Measurements from ENCODE around the gene RHOC. TPM values are rescaled to one million over a fixed set of nuclear protein-coding genes. Genes with fewer than 3 reads are reported as not detected.

Gene RHOC
- total and polyA plus RNA-seq, 2 experiments from 2014 or later: 65.4 to 76.7 TPM

DNA sequence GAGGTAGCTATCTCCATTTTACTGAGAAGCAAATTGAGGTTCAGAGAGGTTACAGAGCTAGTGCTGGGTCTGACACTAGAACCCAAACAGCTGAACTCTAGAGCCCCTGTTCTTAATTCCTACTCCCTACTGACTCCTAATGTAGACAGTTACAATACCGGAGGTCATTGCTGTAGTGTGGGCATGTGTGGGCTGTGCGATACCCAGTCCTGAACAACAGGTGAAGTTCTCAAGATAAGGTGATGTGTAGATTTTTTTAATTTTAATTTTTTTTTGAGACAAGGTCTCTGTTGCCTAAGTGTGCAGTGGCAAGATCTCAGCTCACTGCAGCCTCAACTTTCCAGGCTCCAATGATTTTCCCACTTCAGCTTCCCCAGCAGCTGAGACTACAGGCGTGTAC, 1.6 kb upstream of the RHOC start:
- Mint-ChIP-seq H3K27me3 (ENCODE audit: insufficient read depth, low read depth, poor library complexity) (peaks cover 37% of the 10 kb centered on the region), H3K27ac (no peak overlapping the region), H3K4me1 (peaks cover 65% of the 10 kb centered on the region), H3K4me3 (no peak overlapping the region), H3K36me3 (ENCODE audit: low read depth) (peaks cover 12% of the 10 kb centered on the region; the same call in 2 of the 3 replicates), H3K9me3 (no peaks in the 10 kb centered on the region; the same call in 2 of the 3 replicates)
- Histone ChIP-seq H3K4me2 (no peak overlapping the region), H3K27me3 (ENCODE audit: insufficient read depth) (peaks cover 32% of the 10 kb centered on the region), H3K79me2 (replicated peaks; ENCODE audit: insufficient read depth) (peaks cover 10% of the 10 kb centered on the region; the same call in 1 of the 2 replicates), H2AFZ (no peak overlapping the region), H3F3A (replicated peaks; ENCODE audit: low read depth) (peaks cover 13% of the 10 kb centered on the region), H3K27ac (ENCODE audit: low read depth) (no peak overlapping the region), H3K4me3 (no peak overlapping the region), H3K4me1 (ENCODE audit: insufficient read depth) (peaks cover 52% of the 10 kb centered on the region), H3K36me3 (ENCODE audit: insufficient read depth) (no peaks in the 10 kb centered on the region; the same call in 1 of the 2 replicates), H4K20me1 (replicated peaks; ENCODE audit: insufficient read depth) (peaks cover 11% of the 10 kb centered on the region; the same call in 1 of the 2 replicates), H3K9me2 (ENCODE audit: insufficient read depth) (no peaks in the 10 kb centered on the region)
- no peak for ATAC-seq
- DNase-seq (ENCODE audit: low spot score): no peak
- TF ChIP-seq STAT1 (IDR thresholded peaks at IDR 0.05; ENCODE audit: unreplicated experiment) (no peak), ZNF114 (CRISPR knock-in tag; IDR thresholded peaks at IDR 0.05) (no peak), ZNF462 (CRISPR knock-in tag; IDR thresholded peaks at IDR 0.05) (no peak), REST (IDR thresholded peaks at IDR 0.05; ENCODE audit: unreplicated experiment) (no peak), EZH2phosphoT487 (IDR thresholded peaks at IDR 0.05; ENCODE audit: unreplicated experiment) (no peak), POLR2AphosphoS5 (IDR thresholded peaks at IDR 0.05; ENCODE audit: low read depth) (no peak), JUNB (IDR thresholded peaks at IDR 0.05; ENCODE audit: unreplicated experiment) (no peak), CREB1 (CRISPR knock-in tag; IDR thresholded peaks at IDR 0.05; ENCODE audit: low read depth) (no peak)
- TF ChIP-seq, protein P1, sequence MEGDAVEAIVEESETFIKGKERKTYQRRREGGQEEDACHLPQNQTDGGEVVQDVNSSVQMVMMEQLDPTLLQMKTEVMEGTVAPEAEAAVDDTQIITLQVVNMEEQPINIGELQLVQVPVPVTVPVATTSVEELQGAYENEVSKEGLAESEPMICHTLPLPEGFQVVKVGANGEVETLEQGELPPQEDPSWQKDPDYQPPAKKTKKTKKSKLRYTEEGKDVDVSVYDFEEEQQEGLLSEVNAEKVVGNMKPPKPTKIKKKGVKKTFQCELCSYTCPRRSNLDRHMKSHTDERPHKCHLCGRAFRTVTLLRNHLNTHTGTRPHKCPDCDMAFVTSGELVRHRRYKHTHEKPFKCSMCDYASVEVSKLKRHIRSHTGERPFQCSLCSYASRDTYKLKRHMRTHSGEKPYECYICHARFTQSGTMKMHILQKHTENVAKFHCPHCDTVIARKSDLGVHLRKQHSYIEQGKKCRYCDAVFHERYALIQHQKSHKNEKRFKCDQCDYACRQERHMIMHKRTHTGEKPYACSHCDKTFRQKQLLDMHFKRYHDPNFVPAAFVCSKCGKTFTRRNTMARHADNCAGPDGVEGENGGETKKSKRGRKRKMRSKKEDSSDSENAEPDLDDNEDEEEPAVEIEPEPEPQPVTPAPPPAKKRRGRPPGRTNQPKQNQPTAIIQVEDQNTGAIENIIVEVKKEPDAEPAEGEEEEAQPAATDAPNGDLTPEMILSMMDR (conservative IDR thresholded peaks at IDR 0.05; ENCODE audit: low read depth in 2 of 2): no peak

All from GM23338 (cell line).